H1 (cell line): ENCODE measurements around the gene TMEM131L. TPM values are rescaled to one million over a fixed set of nuclear protein-coding genes. Genes with fewer than 3 reads are reported as not detected.

Experiments
- EP300 ChIP-seq, 2 experiments: IDR thresholded peaks; 1 replicate in 1 of 2; 2 replicates in 1 of 2; pipeline ENCODE4 v1.6.1; 2011 to 2012; ENCODE audit warnings: low read depth in 2 of 2, low read length in 2 of 2, mild to moderate bottlenecking in 2 of 2, borderline replicate concordance in 1 of 2, inconsistent platforms in 1 of 2, moderate library complexity in 1 of 2
- KDM1A ChIP-seq: fragments of 200-600, 300-600 bp; sonication (generic); IDR thresholded peaks from 2 replicates; pipeline ENCODE4 v1.7.1; 2016; ENCODE audit warnings: mild to moderate bottlenecking, low read length, borderline replicate concordance
- MAX ChIP-seq: IDR thresholded peaks from 2 replicates; pipeline ENCODE4 v1.6.1; 2012; ENCODE audit warnings: inconsistent platforms
- TCF12 ChIP-seq: IDR thresholded peaks from 2 replicates; pipeline ENCODE4 v1.6.1; 2011; ENCODE audit warnings: low read depth, mild to moderate bottlenecking, low read length
- polyA plus RNA-seq, 7 experiments: library from polyadenylated mRNA; depleted of rRNA in 3 of 7; stranded (reverse) in 5 of 7; unstranded in 2 of 7; fragments of >200 nt in 5 of 7; fragments of 200-250 nt in 2 of 7; gene quantifications; 1 replicate in 5 of 7; 2 replicates in 1 of 7; 4 replicates in 1 of 7; pipeline versions ENCODE4 v1.2.1 to v1.2.3, GENCODE V29; 2011 to 2013; ENCODE audit warnings: missing spikeins in 2 of 7, mixed read lengths in 2 of 7
- total RNA-seq: library from RNA; stranded (reverse); fragmentation: NEBNext Ultra II Directional; extraction: Animal tissue kit (Norgen Biotek cat#: 25700); gene quantifications from 2 replicates; pipeline ENCODE4 v1.2.1, GENCODE V29; 2021

The TMEM131L gene
- total and polyA plus RNA-seq, 2 of the 8 experiments (the other 6 are each of a cell fraction or from before 2014, with no cell fraction given): 14.3 to 26.1 TPM

GRCh38 chr4:153556435-153556815, 90.3 kb downstream of the TMEM131L start (continued):
- TF ChIP-seq KDM1A (no peak), EP300 (IDR thresholded peaks at IDR 0.05; ENCODE audit: borderline replicate concordance in 1 of 2, low read depth in 2 of 2, low read length in 2 of 2) (no peak), TCF12 (no peak), MAX (no peak)
